Endodermal cell (in vitro differentiated cells): ENCODE data around the gene ARAP3. TPM values are rescaled to one million over a fixed set of nuclear protein-coding genes. Genes with fewer than 3 reads are reported as not detected.

Source experiments
- DNase-seq: peaks from one replicate; pipeline ENCODE4 v3.0.0-alpha.2; 2017
- H3K27ac ChIP-seq: 2 replicates; pipeline ENCODE4 v1.5.1; 2013; ENCODE audit warnings: mild to moderate bottlenecking, low read depth, low read length, moderate library complexity
- H3K27me3 ChIP-seq: 2 replicates; pipeline ENCODE4 v1.6.1; 2013; ENCODE audit warnings: mild to moderate bottlenecking, low read length, moderate library complexity; ENCODE audit not compliant: insufficient read depth, control insufficient read depth, poor library complexity, severe bottlenecking
- H3K36me3 ChIP-seq: 2 replicates; pipeline ENCODE4 v1.7.0; 2013; ENCODE audit warnings: mild to moderate bottlenecking, low read length, moderate library complexity; ENCODE audit not compliant: control insufficient read depth, insufficient read depth
- H3K4me1 ChIP-seq: one replicate; pipeline ENCODE4 v1.7.0; 2013; ENCODE audit warnings: low read length; ENCODE audit not compliant: control insufficient read depth, insufficient read depth
- H3K4me3 ChIP-seq: 2 replicates; pipeline ENCODE4 v1.5.1; 2013; ENCODE audit warnings: mild to moderate bottlenecking, low read length, moderate library complexity
- H3K9ac ChIP-seq: 2 replicates; pipeline ENCODE4 v1.6.1; 2013; ENCODE audit warnings: mild to moderate bottlenecking, low read length, moderate library complexity; ENCODE audit not compliant: poor library complexity, severe bottlenecking; ENCODE audit errors: extremely low read depth
- H3K9me3 ChIP-seq: 2 replicates; pipeline ENCODE4 v1.6.1; 2013; ENCODE audit warnings: mild to moderate bottlenecking, low read length, moderate library complexity; ENCODE audit not compliant: control insufficient read depth
- H3K27ac Mint-ChIP-seq: 2 replicates; pipeline ENCODE4 v1.8.0; 2020; ENCODE audit warnings: mixed read lengths
- H3K27me3 Mint-ChIP-seq: 2 replicates; pipeline ENCODE4 v1.8.0; 2021; ENCODE audit warnings: mild to moderate bottlenecking, mixed read lengths; ENCODE audit not compliant: insufficient read depth
- H3K36me3 Mint-ChIP-seq: 2 replicates; pipeline ENCODE4 v1.8.0; 2020; ENCODE audit warnings: low read depth, mixed read lengths
- H3K4me1 Mint-ChIP-seq: 2 replicates; pipeline ENCODE4 v1.8.0; 2020; ENCODE audit warnings: mixed read lengths
- H3K4me3 Mint-ChIP-seq: 2 replicates; pipeline ENCODE4 v1.8.0; 2020; ENCODE audit warnings: mild to moderate bottlenecking, moderate library complexity, mixed read lengths
- H3K9me3 Mint-ChIP-seq: 2 replicates; pipeline ENCODE4 v1.8.0; 2020; ENCODE audit warnings: mild to moderate bottlenecking, mixed read lengths
- WGBS, 2 experiments: methylation state at CpG; one replicate each; pipeline versions ENCODE4 v1.1.5 to v1.1.7; 2013; ENCODE audit warnings: missing lambda C conversion rate in 2 of 2, mixed read lengths in 1 of 2; ENCODE audit not compliant: insufficient coverage in 1 of 2, insufficient read length in 1 of 2; 5-methylcytosine and 5-hydroxymethylcytosine counted together
- total RNA-seq, 2 donors: library from RNA; stranded (reverse); fragmentation: NEBNext Ultra II Directional in 1 of 2; extraction: Animal tissue kit (Norgen Biotek cat#: 25700) in 1 of 2; gene quantifications; 2 replicates in 1 of 2; 3 replicates in 1 of 2; pipeline ENCODE4 v1.2.1, GENCODE V29; 2021
- TF ChIP-seq, protein P1 (sequence below): fragments of 200-600 bp; sonication (generic); conservative IDR thresholded peaks from 2 replicates; pipeline ENCODE4 v1.5.0; 2021; ENCODE audit warnings: antibody characterized with exemption, mild to moderate bottlenecking

Gene ARAP3
- total RNA-seq, 2 donors from 2014 or later, result 32.5 to 41.3 TPM

DNA sequence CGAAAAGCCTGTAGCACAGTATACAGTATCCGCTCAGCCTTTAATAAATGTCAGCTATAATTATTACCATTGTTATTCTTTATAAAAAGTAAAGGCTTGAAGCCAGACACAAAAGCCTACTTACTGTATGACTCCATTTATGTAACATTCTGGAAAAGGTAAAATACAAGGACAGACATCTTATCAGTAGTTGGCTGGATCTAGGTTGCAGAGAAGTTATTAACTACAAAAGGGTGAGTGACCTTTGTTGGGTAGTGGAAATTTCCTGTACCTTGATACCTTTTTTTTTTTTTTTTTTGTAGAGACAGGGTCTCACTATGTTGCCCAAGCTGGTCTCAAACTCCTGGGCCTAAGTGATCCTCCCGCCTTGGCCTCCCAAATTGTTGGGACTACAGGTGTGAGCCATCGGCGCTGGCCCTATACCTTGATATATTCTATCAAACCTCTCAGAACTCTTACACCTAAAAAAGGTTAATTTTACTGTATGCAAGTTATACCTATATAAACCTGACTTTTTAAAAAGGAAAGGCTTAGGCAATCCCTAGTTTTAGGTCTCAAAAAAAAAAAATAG is 51.4 kb downstream of the ARAP3 start:
- peaks cover 9% of the 10 kb centered on the region for H3K4me1 Mint-ChIP-seq
- H3K27me3 Mint-ChIP-seq, result no peaks in the 10 kb centered on the region
- Histone ChIP-seq H3K27ac (no peak overlapping the region), H3K27me3 (no peaks in the 10 kb centered on the region), H3K36me3 (peaks cover 73% of the 10 kb centered on the region), H3K9me3 (no peaks in the 10 kb centered on the region), H3K4me1 (no peaks in the 10 kb centered on the region), H3K4me3 (no peak overlapping the region), H3K9ac (no peak overlapping the region)
- TF ChIP-seq, protein P1, sequence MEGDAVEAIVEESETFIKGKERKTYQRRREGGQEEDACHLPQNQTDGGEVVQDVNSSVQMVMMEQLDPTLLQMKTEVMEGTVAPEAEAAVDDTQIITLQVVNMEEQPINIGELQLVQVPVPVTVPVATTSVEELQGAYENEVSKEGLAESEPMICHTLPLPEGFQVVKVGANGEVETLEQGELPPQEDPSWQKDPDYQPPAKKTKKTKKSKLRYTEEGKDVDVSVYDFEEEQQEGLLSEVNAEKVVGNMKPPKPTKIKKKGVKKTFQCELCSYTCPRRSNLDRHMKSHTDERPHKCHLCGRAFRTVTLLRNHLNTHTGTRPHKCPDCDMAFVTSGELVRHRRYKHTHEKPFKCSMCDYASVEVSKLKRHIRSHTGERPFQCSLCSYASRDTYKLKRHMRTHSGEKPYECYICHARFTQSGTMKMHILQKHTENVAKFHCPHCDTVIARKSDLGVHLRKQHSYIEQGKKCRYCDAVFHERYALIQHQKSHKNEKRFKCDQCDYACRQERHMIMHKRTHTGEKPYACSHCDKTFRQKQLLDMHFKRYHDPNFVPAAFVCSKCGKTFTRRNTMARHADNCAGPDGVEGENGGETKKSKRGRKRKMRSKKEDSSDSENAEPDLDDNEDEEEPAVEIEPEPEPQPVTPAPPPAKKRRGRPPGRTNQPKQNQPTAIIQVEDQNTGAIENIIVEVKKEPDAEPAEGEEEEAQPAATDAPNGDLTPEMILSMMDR, result no peak
- no peak overlapping the region for H3K4me3 Mint-ChIP-seq
- peaks cover 31% of the 10 kb centered on the region for H3K36me3 Mint-ChIP-seq
- 95% methylated on average over 5 of the region's 5 CpGs; no CpG with 5 or more reads in 1 of the 2 experiments for WGBS, 2 experiments
- DNase-seq, result no peak
- H3K27ac Mint-ChIP-seq, result no peak overlapping the region
- no peaks in the 10 kb centered on the region for H3K9me3 Mint-ChIP-seq

DNA sequence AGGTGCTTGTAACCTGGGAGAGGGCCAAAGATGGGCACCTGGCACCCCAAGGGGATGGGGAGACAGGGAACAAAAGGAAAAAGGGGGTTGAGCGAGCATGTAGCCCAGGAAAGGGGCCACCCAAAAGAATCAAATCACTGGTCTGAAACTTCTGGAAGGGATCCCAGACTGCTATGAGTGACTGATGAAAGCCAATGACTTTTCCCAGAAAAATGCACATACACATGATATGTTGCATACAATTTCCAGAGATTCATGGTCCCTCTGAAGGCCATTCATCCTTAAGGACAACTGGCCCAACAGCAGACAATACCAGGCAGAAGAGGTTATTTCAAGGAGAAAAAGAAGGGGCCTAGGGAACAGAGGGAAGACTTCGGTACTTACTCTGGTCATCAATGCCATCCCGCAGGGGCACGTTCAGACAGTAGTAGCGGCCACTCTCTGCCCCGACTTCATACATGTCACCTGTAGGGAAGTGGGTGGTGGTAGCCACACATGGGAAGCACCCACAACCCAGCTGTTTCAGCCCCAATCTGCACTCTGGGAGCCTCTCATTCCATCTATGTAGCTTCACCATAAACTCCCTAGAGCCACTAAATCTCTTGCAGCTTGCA is 53.7 kb downstream of the ARAP3 start:
- no peaks in the 10 kb centered on the region for H3K4me1 Mint-ChIP-seq

DNA sequence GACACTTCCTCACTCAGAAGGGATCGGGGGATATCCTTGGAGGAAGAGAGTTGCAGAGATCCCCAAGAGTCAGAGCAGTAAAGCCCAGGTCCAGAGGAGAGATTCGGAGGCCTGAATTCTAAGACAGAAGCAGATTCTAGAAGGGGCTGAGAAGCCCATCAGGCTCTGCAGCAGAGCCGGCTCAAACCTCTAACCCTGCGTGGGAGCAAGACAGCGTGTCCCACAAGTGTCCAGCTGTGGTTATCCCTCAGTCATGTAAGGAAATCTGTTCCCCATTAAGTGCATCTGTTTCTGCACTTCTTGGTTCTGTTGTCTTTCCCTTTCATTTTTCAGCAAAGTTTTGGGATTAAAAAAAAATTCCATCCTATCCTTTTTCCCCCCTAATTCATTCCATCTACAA is 58.4 kb downstream of the ARAP3 start:
- WGBS, 2 experiments, result 92% methylated on average over 5 of the region's 5 CpGs
- TF ChIP-seq, protein P1, result no peak
- Mint-ChIP-seq H3K27ac (no peak overlapping the region), H3K4me3 (no peak overlapping the region), H3K27me3 (no peaks in the 10 kb centered on the region), H3K4me1 (no peaks in the 10 kb centered on the region), H3K36me3 (peaks cover 46% of the 10 kb centered on the region), H3K9me3 (no peaks in the 10 kb centered on the region)
- Histone ChIP-seq H3K4me1 (no peaks in the 10 kb centered on the region), H3K9ac (no peak overlapping the region), H3K9me3 (no peaks in the 10 kb centered on the region), H3K27ac (no peak overlapping the region), H3K36me3 (peaks cover 82% of the 10 kb centered on the region), H3K4me3 (no peak overlapping the region), H3K27me3 (no peaks in the 10 kb centered on the region)
- DNase-seq, result no peak

More for the DNA sequence above, 53.7 kb downstream of the ARAP3 start:
- Histone ChIP-seq H3K36me3 (peaks cover 84% of the 10 kb centered on the region), H3K27me3 (no peaks in the 10 kb centered on the region), H3K27ac (no peak overlapping the region), H3K4me3 (no peak overlapping the region), H3K4me1 (no peaks in the 10 kb centered on the region), H3K9ac (no peak overlapping the region), H3K9me3 (no peaks in the 10 kb centered on the region)
- Mint-ChIP-seq H3K36me3 (peaks cover 46% of the 10 kb centered on the region), H3K9me3 (no peaks in the 10 kb centered on the region), H3K27me3 (no peaks in the 10 kb centered on the region), H3K27ac (no peak overlapping the region), H3K4me3 (no peak overlapping the region)
- WGBS, 2 experiments, result 94 to 100% methylated on average over 1 to 6 of the region's 6 CpGs
- DNase-seq, result no peak
- TF ChIP-seq, protein P1, result no peak
